LNCAP (cell line): ENCODE measurements around the gene SETD5.

Experiments
- CTCF ChIP-seq: fragments of 450-650 bp; IDR thresholded peaks from 2 replicates; pipeline ENCODE4 v1.5.1; 2017; ENCODE audit warnings: mild to moderate bottlenecking

The SETD5 gene

GRCh38 chr3:9501226-9501625 lies 103.8 kb downstream of the SETD5 start:
- TF ChIP-seq CTCF = no peak

- TF ChIP-seq CTCF = peak; percentile 94
Measured at GRCh38 chr3:9503283-9503682, 105.9 kb downstream of the SETD5 start.

GRCh38 chr3:9507586-9508578 lies 110.5 kb downstream of the SETD5 start:
- no peak for TF ChIP-seq CTCF

- no peak for TF ChIP-seq CTCF
Measured at GRCh38 chr3:9508781-9509180, 111.4 kb downstream of the SETD5 start.

- TF ChIP-seq CTCF = no peak
Measured at GRCh38 chr3:9512456-9513045, 115.1 kb downstream of the SETD5 start.

GRCh38 chr3:9514306-9514705 lies 116.9 kb downstream of the SETD5 start:
- no peak for TF ChIP-seq CTCF

GRCh38 chr3:9514956-9515355 lies 117.5 kb downstream of the SETD5 start:
- TF ChIP-seq CTCF = no peak
